Testis (tissue), 3 donors: ENCODE data around the gene IL1RAPL1. TPM values are rescaled to one million over a fixed set of nuclear protein-coding genes. Genes with fewer than 3 reads are reported as not detected.

Experiments
- DNase-seq: peaks from one replicate; pipeline ENCODE4 v3.0.0-alpha.2; 2019
- H3K27ac ChIP-seq, 2 donors: fragments of 200-600 bp; sonication (generic); one replicate each; pipeline ENCODE4 v1.5.1; 2019
- H3K27me3 ChIP-seq: fragments of 200-600 bp; sonication (generic); one replicate; pipeline ENCODE4 v1.5.1; 2019
- H3K36me3 ChIP-seq: fragments of 200-600 bp; sonication (generic); one replicate; pipeline ENCODE4 v1.5.1; 2017; ENCODE audit warnings: low read depth; ENCODE audit errors: missing control alignments
- H3K4me1 ChIP-seq: fragments of 200-600 bp; sonication (generic); one replicate; pipeline ENCODE4 v1.5.1; 2019
- H3K4me3 ChIP-seq, 2 donors: fragments of 200-600 bp; sonication (generic); one replicate each; pipeline ENCODE4 v1.5.1; 2017 to 2019
- H3K9me3 ChIP-seq: fragments of 200-600 bp; sonication (generic); one replicate; pipeline ENCODE4 v1.5.1; 2017
- POLR2A ChIP-seq: fragments of 450-650 bp; IDR thresholded peaks from one replicate; pipeline ENCODE4 v1.6.1; 2017; ENCODE audit warnings: antibody characterized with exemption, mild to moderate bottlenecking, moderate library complexity
- WGBS, 2 donors: methylation state at CpG; one replicate each; pipeline ENCODE4 v1.1.5; 2018; 5-methylcytosine and 5-hydroxymethylcytosine counted together
- intact Hi-C: fragments of 100-400 bp; cut with DNase I; formaldehyde crosslinking; loops from one replicate; pipeline ENCODE4 v1.15.1; 2023; ENCODE audit warnings: low total_unique reads
- polyA plus RNA-seq: library from polyadenylated mRNA; stranded (reverse); fragments of 350-450 nt; fragmentation: Illumina TruSeq; extraction: RNeasy Lipid Tissue Mini Kit (QIAGEN cat#74804); gene quantifications from one replicate; pipeline ENCODE4 v1.2.3, GENCODE V29; 2014; ENCODE audit warnings: low read depth, low replicate concordance; ENCODE audit not compliant: insufficient read depth
- total RNA-seq, 2 donors: library from RNA; depleted of rRNA; stranded (reverse); fragments of >200 nt; gene quantifications; one replicate each; pipeline ENCODE4 v1.2.3, GENCODE V29; 2016
- TF ChIP-seq, protein P1 (sequence below), 3 experiments: fragments of 450-650 bp in 2 of 3; fragments of 200-600 bp in 1 of 3; sonication (generic) in 1 of 3; IDR thresholded peaks; one replicate each; pipeline ENCODE4 v1.5.1; 2016 to 2019; ENCODE audit warnings: antibody characterized with exemption in 3 of 3, mild to moderate bottlenecking in 2 of 3, moderate library complexity in 1 of 3

The IL1RAPL1 gene
- total and polyA plus RNA-seq, 3 donors from 2014 or later, result 0.13 to 0.94 (median 0.93) TPM

DNA sequence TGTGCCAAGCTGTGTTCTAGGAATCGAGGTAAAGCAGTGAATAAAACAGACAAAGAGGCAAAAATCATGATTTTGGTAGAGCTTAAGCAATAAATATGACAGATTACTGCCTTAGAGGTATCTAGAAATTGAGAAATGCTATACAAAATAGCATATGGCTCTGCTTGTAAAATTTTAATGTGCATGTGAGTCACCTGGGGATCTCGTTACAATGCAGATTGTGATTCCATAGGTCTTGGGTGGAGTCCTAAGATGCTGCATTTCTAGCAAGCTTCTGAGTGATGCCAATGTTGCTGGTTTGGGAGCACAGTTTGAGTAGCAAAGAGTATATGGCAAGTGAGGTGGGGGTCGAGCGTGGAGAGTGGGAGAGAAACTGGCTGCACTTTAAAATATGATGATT is 930.9 kb downstream of the IL1RAPL1 start:
- no peak for DNase-seq
- no peaks in the 10 kb centered on the region for H3K9me3 ChIP-seq
- no peak overlapping the region for H3K4me3 ChIP-seq
- intact Hi-C loops, result no loop called here
- H3K27me3 ChIP-seq, result no peaks in the 10 kb centered on the region
- H3K36me3 ChIP-seq, result no peaks in the 10 kb centered on the region
- H3K4me1 ChIP-seq, result no peaks in the 10 kb centered on the region
- 92 to 93% methylated on average over 4 of the region's 4 CpGs for WGBS, 2 donors
- TF ChIP-seq, protein P1, sequence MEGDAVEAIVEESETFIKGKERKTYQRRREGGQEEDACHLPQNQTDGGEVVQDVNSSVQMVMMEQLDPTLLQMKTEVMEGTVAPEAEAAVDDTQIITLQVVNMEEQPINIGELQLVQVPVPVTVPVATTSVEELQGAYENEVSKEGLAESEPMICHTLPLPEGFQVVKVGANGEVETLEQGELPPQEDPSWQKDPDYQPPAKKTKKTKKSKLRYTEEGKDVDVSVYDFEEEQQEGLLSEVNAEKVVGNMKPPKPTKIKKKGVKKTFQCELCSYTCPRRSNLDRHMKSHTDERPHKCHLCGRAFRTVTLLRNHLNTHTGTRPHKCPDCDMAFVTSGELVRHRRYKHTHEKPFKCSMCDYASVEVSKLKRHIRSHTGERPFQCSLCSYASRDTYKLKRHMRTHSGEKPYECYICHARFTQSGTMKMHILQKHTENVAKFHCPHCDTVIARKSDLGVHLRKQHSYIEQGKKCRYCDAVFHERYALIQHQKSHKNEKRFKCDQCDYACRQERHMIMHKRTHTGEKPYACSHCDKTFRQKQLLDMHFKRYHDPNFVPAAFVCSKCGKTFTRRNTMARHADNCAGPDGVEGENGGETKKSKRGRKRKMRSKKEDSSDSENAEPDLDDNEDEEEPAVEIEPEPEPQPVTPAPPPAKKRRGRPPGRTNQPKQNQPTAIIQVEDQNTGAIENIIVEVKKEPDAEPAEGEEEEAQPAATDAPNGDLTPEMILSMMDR (IDR thresholded peaks at IDR 0.05), result no peak
- H3K27ac ChIP-seq, result no peak overlapping the region

DNA sequence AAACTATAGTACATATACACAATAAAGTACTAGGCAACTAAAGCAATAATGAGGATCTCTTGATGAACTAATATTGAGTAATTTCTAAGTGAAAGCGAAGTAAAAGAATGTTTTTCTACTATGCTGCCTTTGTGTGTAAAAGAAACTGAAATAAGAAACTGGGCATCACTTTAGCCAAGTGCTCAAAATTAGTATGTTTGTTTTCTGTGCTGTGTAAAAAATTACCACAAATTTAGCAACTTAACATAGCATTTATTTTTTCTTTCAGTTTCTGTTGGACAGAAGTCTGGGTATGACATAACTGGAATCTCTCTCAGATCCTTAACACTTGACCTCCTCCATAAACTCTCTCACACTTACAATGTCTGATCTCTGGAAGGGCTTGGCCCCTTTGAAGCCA is 941.0 kb downstream of the IL1RAPL1 start:
- intact Hi-C loops, result no loop called here
- Histone ChIP-seq H3K36me3 (no peaks in the 10 kb centered on the region), H3K9me3 (no peaks in the 10 kb centered on the region), H3K4me1 (no peaks in the 10 kb centered on the region), H3K27ac (no peak overlapping the region), H3K4me3 (no peak overlapping the region), H3K27me3 (no peaks in the 10 kb centered on the region)
- 84 to 91% methylated on average over 1 of the region's 1 CpG for WGBS, 2 donors
- DNase-seq, result no peak
- TF ChIP-seq POLR2A, result no peak
- TF ChIP-seq, protein P1 (IDR thresholded peaks at IDR 0.05), result no peak

DNA sequence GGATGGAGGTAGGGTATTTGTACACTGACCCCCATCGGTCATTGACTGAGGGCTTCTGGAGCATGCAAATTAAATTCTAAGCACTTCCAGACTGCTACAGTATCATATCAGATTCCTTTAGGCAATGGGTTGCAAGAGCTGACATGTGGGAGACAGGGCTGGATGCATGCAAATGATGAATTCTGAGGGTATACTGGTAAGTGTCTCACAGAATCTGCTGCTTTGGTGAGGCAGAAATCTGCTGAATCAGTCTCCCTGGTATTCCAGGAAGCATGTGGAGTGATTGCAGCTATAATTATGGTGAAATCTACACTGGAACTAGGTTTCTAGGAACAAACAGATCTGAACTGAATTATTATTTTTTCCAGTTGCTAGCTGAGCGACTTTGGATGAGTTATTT is 943.3 kb downstream of the IL1RAPL1 start:
- WGBS, 2 donors, result 85 to 91% methylated on average over 2 of the region's 2 CpGs
- intact Hi-C loops, result no loop called here
- H3K4me1 ChIP-seq, result no peaks in the 10 kb centered on the region
- H3K27me3 ChIP-seq, result no peaks in the 10 kb centered on the region
- TF ChIP-seq, protein P1 (IDR thresholded peaks at IDR 0.05), result no peak
- no peak for TF ChIP-seq POLR2A
- no peak for DNase-seq
- no peaks in the 10 kb centered on the region for H3K9me3 ChIP-seq
- H3K27ac ChIP-seq, result no peak overlapping the region
- no peaks in the 10 kb centered on the region for H3K36me3 ChIP-seq
- no peak overlapping the region for H3K4me3 ChIP-seq

DNA sequence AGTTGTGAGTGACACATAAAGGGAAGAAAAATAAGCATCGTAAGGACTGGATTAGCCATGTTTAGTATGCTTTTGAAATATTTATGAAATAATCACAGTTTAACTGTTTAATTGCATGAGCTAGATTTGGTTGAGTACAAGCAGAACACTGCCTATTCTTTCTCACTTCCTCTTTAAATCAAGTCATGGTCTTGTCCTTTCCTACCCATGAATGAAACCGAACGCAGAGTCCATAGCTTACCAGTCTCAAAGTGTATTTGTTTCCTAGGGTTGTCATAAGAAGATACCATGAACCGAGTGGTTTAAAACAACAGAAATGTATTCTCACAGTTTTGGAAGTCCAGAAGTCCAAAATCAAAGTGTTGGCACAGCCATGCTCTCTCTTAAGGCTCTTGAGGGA is 944.1 kb downstream of the IL1RAPL1 start:
- no peak for DNase-seq
- 92 to 94% methylated on average over 4 of the region's 4 CpGs for WGBS, 2 donors
- intact Hi-C loops, result no loop called here

More for the DNA sequence above, 944.1 kb downstream of the IL1RAPL1 start:
- no peak for TF ChIP-seq POLR2A
- TF ChIP-seq, protein P1 (IDR thresholded peaks at IDR 0.05), result no peak
- Histone ChIP-seq H3K9me3 (no peaks in the 10 kb centered on the region), H3K27ac (no peak overlapping the region), H3K36me3 (no peaks in the 10 kb centered on the region), H3K4me1 (no peaks in the 10 kb centered on the region), H3K4me3 (no peak overlapping the region), H3K27me3 (no peaks in the 10 kb centered on the region)
